Right atrium auricular region (tissue), 2 donors: Measurements from ENCODE around the gene GRAMD1C. TPM values are rescaled to one million over a fixed set of nuclear protein-coding genes. Genes with fewer than 3 reads are reported as not detected.

Experiments
- DNase-seq: peaks from one replicate; pipeline ENCODE4 v3.0.0-alpha.2; 2019; ENCODE audit warnings: low spot score
- H3K27ac ChIP-seq, 2 donors: fragments of 200-600 bp; sonication (generic); 1 replicate in 1 of 2; 2 replicates in 1 of 2; pipeline ENCODE4 v1.5.1; 2016 to 2019
- H3K27me3 ChIP-seq, 2 donors: fragments of 200-600 bp; sonication (generic); one replicate each; pipeline versions ENCODE4 v1.5.1 to v1.6.0; 2017 to 2019
- H3K36me3 ChIP-seq: fragments of 200-600 bp; sonication (generic); one replicate; pipeline ENCODE4 v1.5.1; 2016
- H3K4me1 ChIP-seq, 2 donors: fragments of 200-600 bp; sonication (generic); one replicate each; pipeline versions ENCODE4 v1.5.1 to v1.6.0; 2017 to 2019
- H3K4me3 ChIP-seq, 2 donors: fragments of 200-600 bp; sonication (generic); 1 replicate in 1 of 2; 2 replicates in 1 of 2; pipeline ENCODE4 v1.5.1; 2017 to 2019; ENCODE audit warnings: mild to moderate bottlenecking in 1 of 2, moderate library complexity in 1 of 2
- H3K9me3 ChIP-seq, 2 donors: fragments of 200-600 bp; sonication (generic); one replicate each; pipeline ENCODE4 v1.5.1; 2019
- total RNA-seq, 2 donors: library from RNA; depleted of rRNA; stranded (reverse); fragments of >200 nt; gene quantifications; one replicate each; pipeline ENCODE4 v1.1.0, GENCODE V29; 2016
- TF ChIP-seq, protein P1 (sequence below), 2 donors: fragments of 200-600 bp; sonication (generic); IDR thresholded peaks; one replicate each; pipeline ENCODE4 v1.5.1; 2019; ENCODE audit warnings: antibody characterized with exemption in 2 of 2

Gene GRAMD1C
- total RNA-seq: 1 to 10 TPM; 1.2 to 3.0 TPM

DNA sequence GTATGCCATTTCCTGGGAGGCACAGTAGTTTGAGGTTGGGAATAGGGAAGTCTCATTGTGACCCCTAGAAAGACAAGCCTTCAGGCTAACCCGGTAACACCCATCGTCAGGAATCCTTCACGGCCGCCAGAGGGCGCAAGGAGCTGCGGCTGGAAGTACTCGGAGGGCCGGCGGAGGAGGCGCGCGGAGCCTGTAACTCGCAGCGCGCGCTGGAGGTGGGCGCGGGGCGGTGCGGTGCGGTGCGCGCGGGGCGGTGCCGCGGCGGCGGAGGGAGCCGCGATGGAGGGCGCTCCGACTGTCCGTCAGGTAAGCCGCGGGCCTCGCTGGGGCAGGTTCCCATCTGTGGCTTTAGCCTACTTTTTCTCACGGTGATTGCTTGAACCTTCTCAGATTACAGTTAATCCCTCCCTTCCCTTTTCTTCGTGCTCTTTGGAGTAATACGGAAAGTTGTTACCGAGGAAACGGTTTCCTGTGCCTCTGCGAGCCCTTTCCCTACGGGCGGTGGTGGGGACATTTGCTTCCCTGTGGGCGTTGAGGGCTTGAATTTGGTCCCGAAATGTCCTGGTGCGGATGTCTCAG, at the start of gene GRAMD1C:
GRAMD1C (plus strand) TSS at position 158 of the 579 bp plus-strand sequence; CDS start at position 280, 122 bp downstream.
- no peaks in the 10 kb centered on the region for H3K27me3 ChIP-seq
- no peaks in the 10 kb centered on the region for H3K36me3 ChIP-seq
- peak; percentile 79 for DNase-seq
- no peaks in the 10 kb centered on the region for H3K9me3 ChIP-seq
- no peaks in the 10 kb centered on the region for H3K4me1 ChIP-seq
- peak within 1 kb of the TSS; percentile 39 to 55 for H3K4me3 ChIP-seq
- TF ChIP-seq, protein P1, sequence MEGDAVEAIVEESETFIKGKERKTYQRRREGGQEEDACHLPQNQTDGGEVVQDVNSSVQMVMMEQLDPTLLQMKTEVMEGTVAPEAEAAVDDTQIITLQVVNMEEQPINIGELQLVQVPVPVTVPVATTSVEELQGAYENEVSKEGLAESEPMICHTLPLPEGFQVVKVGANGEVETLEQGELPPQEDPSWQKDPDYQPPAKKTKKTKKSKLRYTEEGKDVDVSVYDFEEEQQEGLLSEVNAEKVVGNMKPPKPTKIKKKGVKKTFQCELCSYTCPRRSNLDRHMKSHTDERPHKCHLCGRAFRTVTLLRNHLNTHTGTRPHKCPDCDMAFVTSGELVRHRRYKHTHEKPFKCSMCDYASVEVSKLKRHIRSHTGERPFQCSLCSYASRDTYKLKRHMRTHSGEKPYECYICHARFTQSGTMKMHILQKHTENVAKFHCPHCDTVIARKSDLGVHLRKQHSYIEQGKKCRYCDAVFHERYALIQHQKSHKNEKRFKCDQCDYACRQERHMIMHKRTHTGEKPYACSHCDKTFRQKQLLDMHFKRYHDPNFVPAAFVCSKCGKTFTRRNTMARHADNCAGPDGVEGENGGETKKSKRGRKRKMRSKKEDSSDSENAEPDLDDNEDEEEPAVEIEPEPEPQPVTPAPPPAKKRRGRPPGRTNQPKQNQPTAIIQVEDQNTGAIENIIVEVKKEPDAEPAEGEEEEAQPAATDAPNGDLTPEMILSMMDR (IDR thresholded peaks at IDR 0.05): peak; percentile 80 to 85
- H3K27ac ChIP-seq: peak within 1 kb of the TSS; percentile 31 to 51

DNA sequence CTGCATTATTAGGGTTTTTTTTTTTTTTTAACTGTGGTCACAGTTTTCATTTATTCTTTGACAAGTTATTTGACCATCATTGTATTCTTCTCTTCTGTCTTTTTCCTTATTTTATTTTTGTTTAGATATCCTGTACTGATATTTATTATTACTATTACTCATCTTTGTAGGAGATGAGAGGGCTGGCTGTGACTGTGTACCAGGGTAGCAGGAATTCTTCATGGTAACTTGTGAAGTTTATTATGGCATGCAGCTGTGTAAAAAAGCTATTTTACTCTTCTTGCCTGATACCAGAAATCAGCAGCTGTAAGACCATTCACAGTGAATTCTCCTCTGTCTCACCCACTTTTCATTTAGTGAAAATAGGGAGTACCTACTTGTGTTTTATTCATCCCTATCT, 47.2 kb upstream of the GRAMD1C start:
- H3K4me1 ChIP-seq: no peaks in the 10 kb centered on the region
- TF ChIP-seq, protein P1 (IDR thresholded peaks at IDR 0.05): no peak
- H3K36me3 ChIP-seq: peaks cover 52% of the 10 kb centered on the region
- H3K27ac ChIP-seq: no peak overlapping the region
- H3K9me3 ChIP-seq: no peaks in the 10 kb centered on the region
- no peak for DNase-seq
- H3K27me3 ChIP-seq: no peaks in the 10 kb centered on the region
- no peak overlapping the region for H3K4me3 ChIP-seq

DNA sequence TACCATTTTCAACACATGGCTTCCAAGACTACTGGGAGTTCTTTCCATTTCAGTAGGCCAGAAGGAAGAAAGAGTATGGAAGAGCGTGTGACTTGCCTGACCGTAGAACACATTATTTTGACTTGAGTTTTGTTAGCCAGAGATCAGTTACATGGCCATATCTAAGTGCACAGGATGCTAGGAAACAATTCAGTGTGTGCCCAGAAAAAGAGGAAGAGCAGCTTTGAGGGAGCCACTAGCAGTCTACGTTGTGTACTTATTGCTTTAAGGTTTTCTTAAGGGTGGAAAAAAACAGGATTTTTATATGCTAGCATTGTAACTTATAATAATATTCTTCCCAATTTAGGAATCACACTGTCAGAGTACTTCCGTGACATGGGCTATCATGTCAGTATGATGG, 44.1 kb upstream of the GRAMD1C start:
- Histone ChIP-seq H3K4me3 (no peak overlapping the region), H3K9me3 (no peaks in the 10 kb centered on the region), H3K4me1 (no peaks in the 10 kb centered on the region), H3K27ac (no peak overlapping the region), H3K36me3 (peaks cover 50% of the 10 kb centered on the region), H3K27me3 (no peaks in the 10 kb centered on the region)
- TF ChIP-seq, protein P1 (IDR thresholded peaks at IDR 0.05): no peak
- DNase-seq: no peak

DNA sequence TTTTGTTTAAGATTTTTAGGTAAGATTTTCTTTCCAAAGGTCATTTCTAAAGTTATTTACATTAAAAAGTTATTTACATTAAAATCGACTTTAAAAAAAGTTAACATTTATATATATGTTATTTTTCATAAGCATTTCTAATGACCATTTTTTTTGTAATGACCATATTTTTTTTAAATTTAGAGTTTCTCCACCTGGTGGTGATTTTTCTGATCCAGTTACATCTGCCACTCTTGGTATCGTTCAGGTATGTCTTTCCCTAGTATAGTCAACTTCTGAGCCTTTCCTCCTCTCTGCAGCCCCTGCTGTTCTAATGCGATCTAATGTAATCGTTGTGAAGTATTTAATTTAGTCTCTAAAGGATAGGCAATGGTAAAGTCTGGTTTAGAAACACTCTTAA, 42.9 kb upstream of the GRAMD1C start:
- TF ChIP-seq, protein P1 (IDR thresholded peaks at IDR 0.05): no peak
- no peak for DNase-seq
- Histone ChIP-seq H3K4me3 (no peak overlapping the region), H3K4me1 (no peaks in the 10 kb centered on the region), H3K9me3 (no peaks in the 10 kb centered on the region), H3K36me3 (peaks cover 46% of the 10 kb centered on the region), H3K27ac (no peak overlapping the region), H3K27me3 (no peaks in the 10 kb centered on the region)

DNA sequence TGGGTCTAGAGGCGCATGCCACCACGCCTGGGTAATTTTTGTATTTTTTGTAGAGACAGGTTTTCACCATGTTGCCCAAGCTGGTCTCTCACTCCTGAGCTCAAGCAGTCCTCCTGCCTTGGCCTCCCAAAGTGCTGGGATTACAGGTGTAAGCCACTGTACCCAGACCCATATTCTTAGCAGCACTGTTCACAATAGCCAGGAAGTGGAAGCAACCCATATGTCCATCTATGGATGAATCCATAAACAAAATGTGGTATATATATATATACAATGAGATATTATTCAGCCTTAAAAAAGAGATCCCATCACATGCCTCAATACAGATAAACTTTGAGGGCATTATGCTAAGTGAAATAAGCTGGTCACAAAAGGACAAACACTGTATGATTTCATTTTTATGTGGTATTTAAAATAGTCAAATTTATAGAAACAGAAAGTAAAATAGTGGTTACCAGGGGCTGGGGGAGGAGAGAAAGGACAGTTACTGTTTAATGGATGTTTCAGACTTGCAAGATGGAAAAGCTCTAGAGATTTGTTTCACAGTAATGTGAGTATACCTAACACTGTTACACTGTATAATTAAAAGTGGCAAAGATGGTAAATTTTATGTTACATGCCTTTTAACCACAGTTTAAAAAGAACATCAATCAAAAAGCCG, 35.7 kb upstream of the GRAMD1C start:
- Histone ChIP-seq H3K27me3 (no peaks in the 10 kb centered on the region), H3K9me3 (no peaks in the 10 kb centered on the region), H3K27ac (no peak overlapping the region), H3K4me3 (no peak overlapping the region), H3K36me3 (peaks cover 67% of the 10 kb centered on the region), H3K4me1 (no peaks in the 10 kb centered on the region)
- no peak for DNase-seq
- TF ChIP-seq, protein P1 (IDR thresholded peaks at IDR 0.05): no peak
